HepG2 (cell line): ENCODE results near the gene OR4E1. TPM values are rescaled to one million over a fixed set of nuclear protein-coding genes. Genes with fewer than 3 reads are reported as not detected.

Source experiments
- ATAC-seq: fragments of 200-7000 bp; cut with Tn5 transposase; 3 replicates; pipeline ENCODE4 v1.9.1; 2020; ENCODE audit warnings: mild to moderate bottlenecking, moderate library complexity
- BruUV-seq: library from RNA; stranded (reverse); fragments of 400-500 nt; replicated peaks from 2 replicates; lab custom pipeline; 2021; lab: Mats Ljungman, UMichigan
- CTCF ChIA-PET: fragments of 300-600 bp; formaldehyde crosslinking; extraction: SDS; loops from one replicate; lab custom pipeline; 2021; ENCODE audit warnings: low total read pairs, inconsistent platforms, low intra/inter-chr PET ratio; lab: Yijun Ruan, JAX
- POLR2A ChIA-PET: fragments of 350-600 bp; sonication (Branson Sonifier 250); formaldehyde crosslinking; loops from one replicate; lab custom pipeline; 2020; ENCODE audit warnings: antibody characterized with exemption, inconsistent platforms; lab: Yijun Ruan, JAX
- DNase-seq: peaks from one replicate; pipeline ENCODE4 v3.0.0-alpha.2; 2015; ENCODE audit warnings: low spot score
- FAIRE-seq: peaks from 3 replicates; lab custom pipeline; 2011; peaks lifted over from hg19 to GRCh38; lab: Jason Lieb, UNC
- H2AFZ ChIP-seq: one replicate; pipeline ENCODE4 v1.6.1; 2011; ENCODE audit warnings: low read length, inconsistent platforms
- H3K27ac ChIP-seq: fragments of 300-600 bp; 3 replicates; pipeline ENCODE4 v1.8.0; 2011; ENCODE audit warnings: mixed run types, mild to moderate bottlenecking, mixed read lengths, low read length, inconsistent platforms; ENCODE audit not compliant: insufficient read depth; ENCODE audit errors: extremely low read length
- H3K27me3 ChIP-seq, 2 experiments: fragments of 200-600 bp in 1 of 2; 2 replicates in 1 of 2; 3 replicates in 1 of 2; pipeline versions ENCODE4 v1.6.0 to v1.8.0; 2011; ENCODE audit warnings: low read length in 2 of 2, mild to moderate bottlenecking in 2 of 2, moderate library complexity in 2 of 2, inconsistent platforms in 1 of 2; ENCODE audit not compliant: insufficient read depth in 2 of 2, control insufficient read depth in 1 of 2
- H3K36me3 ChIP-seq, 2 experiments: fragments of 200-600 bp in 1 of 2; replicated peaks in 1 of 2; 2 replicates in 1 of 2; 3 replicates in 1 of 2; pipeline versions ENCODE4 v1.5.1 to v1.8.0; 2011; ENCODE audit warnings: low read length in 2 of 2, inconsistent platforms in 1 of 2; ENCODE audit not compliant: insufficient read depth in 2 of 2, control insufficient read depth in 1 of 2
- H3K4me1 ChIP-seq: 2 replicates; pipeline ENCODE4 v1.5.1; 2012; ENCODE audit warnings: low read length, inconsistent platforms; ENCODE audit not compliant: insufficient read depth
- H3K4me2 ChIP-seq: 2 replicates; pipeline ENCODE4 v1.6.0; 2011; ENCODE audit warnings: low read depth, low read length, inconsistent platforms
- H3K4me3 ChIP-seq, 3 experiments: fragments of 200-600 bp in 1 of 3; sonication (generic), shearing (Covaris generic) in 1 of 3; replicated peaks in 1 of 3; 2 replicates each; pipeline ENCODE4 v1.5.1; 2011 to 2016; ENCODE audit warnings: low read length in 3 of 3, inconsistent platforms in 2 of 3, low read depth in 2 of 3, mild to moderate bottlenecking in 2 of 3, control low read depth in 1 of 3, mixed read lengths in 1 of 3; ENCODE audit not compliant: insufficient read depth in 1 of 3
- H3K79me2 ChIP-seq: one replicate; pipeline ENCODE4 v1.6.1; 2011; ENCODE audit warnings: low read length, inconsistent platforms; ENCODE audit not compliant: insufficient read depth
- H3K9ac ChIP-seq: 2 replicates; pipeline ENCODE4 v1.6.0; 2011; ENCODE audit warnings: mild to moderate bottlenecking, low read depth, low read length, inconsistent platforms; ENCODE audit not compliant: insufficient read depth
- H3K9me3 ChIP-seq: 2 replicates; pipeline ENCODE4 v1.5.1; 2012; ENCODE audit warnings: mild to moderate bottlenecking, low read length
- H4K20me1 ChIP-seq: 2 replicates; pipeline ENCODE4 v1.6.0; 2011; ENCODE audit warnings: inconsistent platforms, mild to moderate bottlenecking, low read length, moderate library complexity; ENCODE audit not compliant: insufficient read depth
- ARNTL ChIP-seq: sonication (generic); formaldehyde crosslinking; IDR thresholded peaks from 2 replicates; pipeline ENCODE4 v1.4.0; 2020; ENCODE audit warnings: mild to moderate bottlenecking, missing genetic modification reagents
- CREB1 ChIP-seq, 2 experiments: fragments of 450-650 bp in 1 of 2; IDR thresholded peaks; 2 replicates each; pipeline ENCODE4 v1.6.1; 2016 to 2017; ENCODE audit warnings: control low read depth in 1 of 2, mild to moderate bottlenecking in 1 of 2, missing compliant biosample characterization in 1 of 2, missing genetic modification characterization in 1 of 2
- GTF2F1 ChIP-seq: fragments of 150-350 bp; IDR thresholded peaks from 2 replicates; pipeline ENCODE4 v1.6.1; 2014; ENCODE audit warnings: low read length
- NFYB ChIP-seq: sonication (generic); formaldehyde crosslinking; IDR thresholded peaks from 2 replicates; pipeline ENCODE4 v1.4.0; 2020; ENCODE audit warnings: missing genetic modification reagents
- NR2C2 ChIP-seq: sonication (generic); formaldehyde crosslinking; IDR thresholded peaks from 2 replicates; pipeline ENCODE4 v1.4.0; 2020; ENCODE audit warnings: missing genetic modification reagents, mild to moderate bottlenecking, moderate library complexity, borderline replicate concordance
- RAD21 ChIP-seq: fragments of 450-650 bp; formaldehyde crosslinking; IDR thresholded peaks from 2 replicates; pipeline ENCODE4 v1.5.0; 2020; ENCODE audit warnings: mild to moderate bottlenecking
- SIX1 ChIP-seq: sonication (generic); formaldehyde crosslinking; IDR thresholded peaks from 2 replicates; pipeline ENCODE4 v1.4.0; 2020; ENCODE audit warnings: missing genetic modification reagents, borderline replicate concordance
- SOX6 ChIP-seq, 2 experiments: fragments of 450-650 bp in 1 of 2; sonication (generic) in 1 of 2; formaldehyde crosslinking in 1 of 2; IDR thresholded peaks; 2 replicates each; pipeline versions ENCODE4 v1.4.0 to v1.6.1; 2017 to 2020; ENCODE audit warnings: antibody characterized with exemption in 1 of 2, mild to moderate bottlenecking in 1 of 2, missing genetic modification reagents in 1 of 2
- SP5 ChIP-seq: IDR thresholded peaks from 2 replicates; pipeline ENCODE4 v1.6.1; 2016; ENCODE audit warnings: low read depth, borderline replicate concordance
- TRAFD1 ChIP-seq: sonication (generic); formaldehyde crosslinking; IDR thresholded peaks from 2 replicates; pipeline ENCODE4 v1.5.1; 2020; ENCODE audit warnings: missing genetic modification reagents, mild to moderate bottlenecking, borderline replicate concordance
- ZBTB3 ChIP-seq: sonication (generic); formaldehyde crosslinking; IDR thresholded peaks from 2 replicates; pipeline ENCODE4 v1.4.0; 2020; ENCODE audit warnings: low read depth, mild to moderate bottlenecking, moderate library complexity, missing genetic modification reagents, borderline replicate concordance
- ZBTB46 ChIP-seq: sonication (generic); formaldehyde crosslinking; IDR thresholded peaks from 2 replicates; pipeline ENCODE4 v1.4.0; 2020; ENCODE audit warnings: mild to moderate bottlenecking, missing genetic modification reagents, borderline replicate concordance
- ZBTB8A ChIP-seq: sonication (generic); formaldehyde crosslinking; IDR thresholded peaks from 2 replicates; pipeline ENCODE4 v1.4.0; 2020; ENCODE audit warnings: mild to moderate bottlenecking, low read depth, missing genetic modification reagents, borderline replicate concordance
- ZC3H4 ChIP-seq: sonication (generic); formaldehyde crosslinking; IDR thresholded peaks from 2 replicates; pipeline ENCODE4 v1.4.0; 2020; ENCODE audit warnings: missing genetic modification reagents, borderline replicate concordance
- ZGPAT ChIP-seq: IDR thresholded peaks from 2 replicates; pipeline ENCODE4 v1.6.1; 2016; ENCODE audit warnings: mild to moderate bottlenecking
- ZKSCAN8 ChIP-seq: IDR thresholded peaks from 2 replicates; pipeline ENCODE4 v1.6.1; 2016; ENCODE audit warnings: borderline replicate concordance, missing genetic modification reagents, missing compliant biosample characterization
- ZNF570 ChIP-seq: sonication (generic); formaldehyde crosslinking; IDR thresholded peaks from 2 replicates; pipeline ENCODE4 v1.4.0; 2020; ENCODE audit warnings: mild to moderate bottlenecking, missing genetic modification reagents, borderline replicate concordance
- ZNF619 ChIP-seq: sonication (generic); formaldehyde crosslinking; IDR thresholded peaks from 2 replicates; pipeline ENCODE4 v1.4.0; 2020; ENCODE audit warnings: mild to moderate bottlenecking, missing genetic modification reagents
- ZZZ3 ChIP-seq: sonication (generic); formaldehyde crosslinking; IDR thresholded peaks from 2 replicates; pipeline ENCODE4 v1.4.0; 2020; ENCODE audit warnings: missing genetic modification reagents, mild to moderate bottlenecking, borderline replicate concordance
- WGBS: methylation state at CpG from one replicate; pipeline ENCODE4 v1.1.6; 2017; ENCODE audit warnings: low lambda C conversion rate; 5-methylcytosine and 5-hydroxymethylcytosine counted together
- in situ Hi-C: cut with HindIII; loops from 2 replicates; pipeline ENCODE4 v1.10.0; 2017; ENCODE audit warnings: low pct_unique_long_range_greater_than_20kb; ENCODE audit not compliant: extremely low pct_ligation_motif_present
- intact Hi-C: fragments of 100-400 bp; cut with micrococcal nuclease; formaldehyde crosslinking; loops from one replicate; pipeline ENCODE4 v1.10.0; 2022; ENCODE audit not compliant: unreplicated experiment
- polyA plus RNA-seq, 8 experiments: library from polyadenylated mRNA; depleted of rRNA in 3 of 8; stranded (reverse) in 7 of 8; unstranded in 1 of 8; fragments of >200 nt; fragmentation: Illumina TruSeq in 4 of 8; extraction: Trizol in 4 of 8; gene quantifications; 2 replicates each; pipeline versions ENCODE4 v1.2.1 to v1.2.3, GENCODE V29; 2011 to 2016; ENCODE audit warnings: low read depth in 4 of 8, missing spikeins in 1 of 8, mixed read lengths in 1 of 8; ENCODE audit not compliant: insufficient read depth in 1 of 8
- total RNA-seq, 5 experiments: library from RNA; depleted of rRNA; stranded (reverse); fragments of >200 nt; fragmentation: Illumina TruSeq; extraction: Trizol; gene quantifications; 2 replicates each; pipeline ENCODE4 v1.2.3, GENCODE V29; 2016; ENCODE audit warnings: low read depth in 1 of 5

Gene OR4E1
- total and polyA plus RNA-seq, 2 of the 13 experiments (the other 11 are each of a cell fraction or from before 2014, with no cell fraction given): not detected

GRCh38 chr14:21672116-21672515 lies 1.5 kb downstream of the OR4E1 start:
- BruUV-seq: no TSS peak
- Histone ChIP-seq H3K79me2 (no peaks in the 10 kb centered on the region), H3K9ac (no peak overlapping the region), H3K27me3 (no peaks in the 10 kb centered on the region; a peak in 1 of 5 replicates)
- intact Hi-C loops: no loop called here
- WGBS: 3% methylated on average over 1 of the region's 1 CpG
- no peak for TF ChIP-seq NFYB
- no peak for TF ChIP-seq CREB1 (IDR thresholded peaks at IDR 0.05)
- TF ChIP-seq CREB1 (CRISPR knock-in tag; IDR thresholded peaks at IDR 0.05): no peak
- TF ChIP-seq GTF2F1: no peak
- TF ChIP-seq ZBTB8A: no peak
- TF ChIP-seq ZC3H4 (CRISPR knock-in tag): no peak
- TF ChIP-seq SOX6 (IDR thresholded peaks at IDR 0.05): no peak
- TF ChIP-seq SOX6 (CRISPR knock-in tag; IDR thresholded peaks at IDR 0.05): no peak
- no peak for TF ChIP-seq ZNF619 (CRISPR knock-in tag)
- no peak for TF ChIP-seq SIX1 (CRISPR knock-in tag)
- TF ChIP-seq TRAFD1 (CRISPR knock-in tag): no peak
- no peak for TF ChIP-seq ZBTB46
- TF ChIP-seq ARNTL: no peak
- TF ChIP-seq RAD21: no peak
- no peak for TF ChIP-seq SP5
- no peak for TF ChIP-seq ZZZ3 (CRISPR knock-in tag)
- TF ChIP-seq ZKSCAN8: no peak
- TF ChIP-seq ZNF570 (CRISPR knock-in tag): no peak
- TF ChIP-seq ZBTB3 (CRISPR knock-in tag): no peak
- TF ChIP-seq ZGPAT (CRISPR knock-in tag): no peak
- no peak for TF ChIP-seq NR2C2 (CRISPR knock-in tag)
- TF ChIP-seq, all 625 proteins: peak for 0
- Histone ChIP-seq H3K9me3 (peaks cover 18% of the 10 kb centered on the region), H3K36me3 (no peaks in the 10 kb centered on the region), H3K4me3 (no peak overlapping the region), H3K4me1 (peaks cover 5% of the 10 kb centered on the region; the same call in 1 of the 2 replicates), H3K4me2 (no peak overlapping the region), H4K20me1 (no peaks in the 10 kb centered on the region), H3K27ac (no peak overlapping the region), H2AFZ (no peak overlapping the region)
- DNase-seq (no peak), FAIRE-seq (no peak), ATAC-seq (no peak)
- POLR2A ChIA-PET: no interaction called here
- in situ Hi-C loops: no loop called here
- CTCF ChIA-PET: no interaction called here
